Neural progenitor cell (in vitro differentiated cells): Measurements from ENCODE around the gene JAG2. TPM values are rescaled to one million over a fixed set of nuclear protein-coding genes. Genes with fewer than 3 reads are reported as not detected.

Source experiments
- DNase-seq: peaks from one replicate; pipeline ENCODE4 v3.0.0-alpha.2; 2016; ENCODE audit warnings: low spot score
- H2AFZ ChIP-seq: fragments of 200-600 bp; sonication (generic); replicated peaks from 2 replicates; pipeline ENCODE4 v1.6.1; 2016; ENCODE audit warnings: antibody characterized with exemption
- H3F3A ChIP-seq: fragments of 200-600 bp; sonication (generic); 2 replicates; pipeline ENCODE4 v1.6.1; 2016; ENCODE audit warnings: antibody characterized with exemption, low read depth
- H3K27ac ChIP-seq: fragments of 200-600 bp; sonication (generic); 2 replicates; pipeline ENCODE4 v1.5.1; 2016; ENCODE audit warnings: mild to moderate bottlenecking
- H3K27me3 ChIP-seq: fragments of 200-600 bp; sonication (generic); 2 replicates; pipeline ENCODE4 v1.6.1; 2016; ENCODE audit warnings: mild to moderate bottlenecking, moderate library complexity
- H3K36me3 ChIP-seq: fragments of 200-600 bp; sonication (generic); 2 replicates; pipeline ENCODE4 v1.5.1; 2016
- H3K4me1 ChIP-seq: fragments of 200-600 bp; sonication (generic); 2 replicates; pipeline ENCODE4 v1.6.1; 2016; ENCODE audit warnings: mixed run types
- H3K4me2 ChIP-seq: fragments of 200-600 bp; sonication (generic); 2 replicates; pipeline ENCODE4 v1.6.1; 2016
- H3K4me3 ChIP-seq: fragments of 200-600 bp; sonication (generic); 2 replicates; pipeline ENCODE4 v1.5.1; 2016
- H3K79me2 ChIP-seq: fragments of 200-600 bp; sonication (generic); 2 replicates; pipeline ENCODE4 v1.6.1; 2016; ENCODE audit warnings: low read depth
- H3K9ac ChIP-seq: fragments of 200-600 bp; sonication (generic); 2 replicates; pipeline ENCODE4 v1.6.1; 2016
- H3K9me3 ChIP-seq: fragments of 200-600 bp; sonication (generic); 2 replicates; pipeline ENCODE4 v1.5.1; 2016; ENCODE audit warnings: low read depth
- H4K20me1 ChIP-seq: fragments of 200-600 bp; sonication (generic); 2 replicates; pipeline ENCODE4 v1.6.1; 2016; ENCODE audit warnings: low read depth
- H3K27ac Mint-ChIP-seq: 3 replicates; pipeline ENCODE4 v1.8.0; 2021; ENCODE audit warnings: mixed read lengths
- H3K27me3 Mint-ChIP-seq: 2 replicates; pipeline ENCODE4 v1.8.0; 2022; ENCODE audit warnings: low read depth, mild to moderate bottlenecking, inconsistent platforms, moderate library complexity, mixed read lengths; ENCODE audit not compliant: insufficient read depth
- H3K36me3 Mint-ChIP-seq: 3 replicates; pipeline ENCODE4 v1.8.0; 2021; ENCODE audit warnings: mixed read lengths
- H3K4me1 Mint-ChIP-seq: 3 replicates; pipeline ENCODE4 v1.8.0; 2021; ENCODE audit warnings: mixed read lengths
- H3K4me3 Mint-ChIP-seq: 3 replicates; pipeline ENCODE4 v1.8.0; 2021; ENCODE audit warnings: mild to moderate bottlenecking, moderate library complexity, mixed read lengths
- H3K9me3 Mint-ChIP-seq: 3 replicates; pipeline ENCODE4 v1.8.0; 2020; ENCODE audit warnings: mixed read lengths
- CTCF ChIP-seq: fragments of 200-600 bp; sonication (generic); IDR thresholded peaks from 2 replicates; pipeline ENCODE4 v1.5.1; 2017; ENCODE audit warnings: antibody characterized with exemption, mild to moderate bottlenecking
- EZH2 ChIP-seq: fragments of 200-600 bp; sonication (generic); IDR thresholded peaks from 2 replicates; pipeline ENCODE4 v1.6.1; 2017; ENCODE audit warnings: antibody characterized with exemption, mild to moderate bottlenecking, moderate library complexity
- EZH2phosphoT487 ChIP-seq: fragments of 200-600 bp; sonication (generic); IDR thresholded peaks from 2 replicates; pipeline ENCODE4 v1.6.1; 2017; ENCODE audit warnings: antibody characterized with exemption
- total RNA-seq: library from RNA; depleted of rRNA; stranded (reverse); fragments of >200 nt; gene quantifications from 2 replicates; pipeline ENCODE4 v1.2.3, GENCODE V29; 2015; ENCODE audit warnings: low replicate concordance

The JAG2 gene
- total RNA-seq, 1 donor from 2014 or later: 2.1 TPM

- no peaks in the 10 kb centered on the region for H3K36me3 ChIP-seq
- no peaks in the 10 kb centered on the region for H3K9me3 Mint-ChIP-seq
- no peak overlapping the region for H3K27ac Mint-ChIP-seq
- H3K4me1 Mint-ChIP-seq: peaks cover 8% of the 10 kb centered on the region
- no peaks in the 10 kb centered on the region for H3K79me2 ChIP-seq
- H2AFZ ChIP-seq: no peak overlapping the region
- no peak overlapping the region for H3K4me2 ChIP-seq
- no peak overlapping the region for H3K4me3 ChIP-seq
- H3F3A ChIP-seq: peaks cover 23% of the 10 kb centered on the region
- no peak overlapping the region for H3K4me3 Mint-ChIP-seq
- peaks cover 31% of the 10 kb centered on the region for H4K20me1 ChIP-seq
- no peaks in the 10 kb centered on the region for H3K36me3 Mint-ChIP-seq
- no peaks in the 10 kb centered on the region for H3K9me3 ChIP-seq
- peaks cover 32% of the 10 kb centered on the region for H3K27me3 ChIP-seq
- no peak for TF ChIP-seq EZH2phosphoT487
- TF ChIP-seq CTCF: no peak
- TF ChIP-seq EZH2: no peak
- H3K27ac ChIP-seq: no peak overlapping the region
- DNase-seq: no peak
- peaks cover 20% of the 10 kb centered on the region for H3K27me3 Mint-ChIP-seq
- peaks cover 4% of the 10 kb centered on the region for H3K4me1 ChIP-seq
- no peak overlapping the region for H3K9ac ChIP-seq
Measured at GRCh38 chr14:105179191-105179590, 10.6 kb upstream of the JAG2 start.

GRCh38 chr14:105178868-105179140, 10.2 kb upstream of the JAG2 start:
- peaks cover 23% of the 10 kb centered on the region for H3F3A ChIP-seq
- H3K4me1 Mint-ChIP-seq: peaks cover 8% of the 10 kb centered on the region
- no peak for DNase-seq
- H3K36me3 Mint-ChIP-seq: no peaks in the 10 kb centered on the region
- H3K4me1 ChIP-seq: peaks cover 4% of the 10 kb centered on the region
- no peak overlapping the region for H3K4me3 ChIP-seq
- no peaks in the 10 kb centered on the region for H3K36me3 ChIP-seq
- H3K9ac ChIP-seq: no peak overlapping the region
- H4K20me1 ChIP-seq: peaks cover 33% of the 10 kb centered on the region
- no peak overlapping the region for H3K27ac ChIP-seq
- peaks cover 19% of the 10 kb centered on the region for H3K27me3 Mint-ChIP-seq
- peaks cover 32% of the 10 kb centered on the region for H3K27me3 ChIP-seq
- no peaks in the 10 kb centered on the region for H3K9me3 Mint-ChIP-seq
- H3K27ac Mint-ChIP-seq: no peak overlapping the region
- H3K79me2 ChIP-seq: no peaks in the 10 kb centered on the region
- no peak overlapping the region for H2AFZ ChIP-seq
- no peak overlapping the region for H3K4me3 Mint-ChIP-seq
- H3K4me2 ChIP-seq: no peak overlapping the region
- H3K9me3 ChIP-seq: no peaks in the 10 kb centered on the region
- TF ChIP-seq EZH2 (no peak), EZH2phosphoT487 (no peak), CTCF (no peak)

GRCh38 chr14:105178069-105178867, 9.7 kb upstream of the JAG2 start:
- Mint-ChIP-seq H3K4me1 (peaks cover 8% of the 10 kb centered on the region), H3K9me3 (no peaks in the 10 kb centered on the region), H3K27me3 (peaks cover 14% of the 10 kb centered on the region), H3K36me3 (no peaks in the 10 kb centered on the region), H3K27ac (no peak overlapping the region), H3K4me3 (no peak overlapping the region)
- no peaks in the 10 kb centered on the region for H3K79me2 ChIP-seq
- H3K4me3 ChIP-seq: no peak overlapping the region
- peaks cover 26% of the 10 kb centered on the region for H3K27me3 ChIP-seq
- H3K9me3 ChIP-seq: no peaks in the 10 kb centered on the region
- H3K9ac ChIP-seq: no peak overlapping the region
- DNase-seq: no peak
- H4K20me1 ChIP-seq: peaks cover 36% of the 10 kb centered on the region
- no peak overlapping the region for H2AFZ ChIP-seq
- no peak overlapping the region for H3K27ac ChIP-seq
- peaks cover 18% of the 10 kb centered on the region for H3F3A ChIP-seq
- H3K4me2 ChIP-seq: no peak overlapping the region
- peaks cover 4% of the 10 kb centered on the region for H3K4me1 ChIP-seq
- TF ChIP-seq CTCF (no peak), EZH2 (no peak), EZH2phosphoT487 (no peak)
- H3K36me3 ChIP-seq: no peaks in the 10 kb centered on the region
